HG02938 (cell line): ENCODE results near the gene DUOX2.
"Not testable (repeated sequence)": the region's sequence is repeated elsewhere in the genome, so short reads cannot be mapped to it uniquely, and the experiment has no call there.

Experiments
- ATAC-seq: cut with Tn5 transposase; IDR thresholded peaks from one replicate; pipeline ENCODE4 v1.9.1; 2021; ENCODE audit warnings: mild to moderate bottlenecking, moderate library complexity; ENCODE audit not compliant: unreplicated experiment

The DUOX2 gene

GRCh38 chr15:45139770-45140169 lies 25.8 kb upstream of the DUOX2 start:
- no peak for ATAC-seq

- ATAC-seq, result no peak
Observed at GRCh38 chr15:45138814-45139765, 25.1 kb upstream of the DUOX2 start.

GRCh38 chr15:45137703-45138102 lies 23.7 kb upstream of the DUOX2 start:
- no peak for ATAC-seq

DNA sequence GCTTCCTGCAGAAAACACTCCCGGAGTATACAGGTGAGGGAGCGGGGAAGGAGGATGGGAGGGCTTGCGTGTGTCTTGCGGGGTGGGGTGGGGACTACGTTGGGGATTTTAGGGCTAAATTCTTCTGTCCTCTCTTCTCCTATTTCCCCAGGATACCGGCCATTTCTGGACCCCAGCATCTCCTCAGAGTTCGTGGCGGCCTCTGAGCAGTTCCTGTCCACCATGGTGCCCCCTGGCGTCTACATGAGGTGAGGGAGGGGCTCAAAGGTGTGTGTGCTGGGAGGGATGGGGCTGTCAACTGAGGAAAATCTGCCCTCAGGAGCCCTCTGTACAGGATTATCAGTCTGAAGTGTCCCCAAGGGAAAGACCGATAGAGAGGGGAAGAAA lies 22.4 kb upstream of the DUOX2 start:
- ATAC-seq, result no peak

DNA sequence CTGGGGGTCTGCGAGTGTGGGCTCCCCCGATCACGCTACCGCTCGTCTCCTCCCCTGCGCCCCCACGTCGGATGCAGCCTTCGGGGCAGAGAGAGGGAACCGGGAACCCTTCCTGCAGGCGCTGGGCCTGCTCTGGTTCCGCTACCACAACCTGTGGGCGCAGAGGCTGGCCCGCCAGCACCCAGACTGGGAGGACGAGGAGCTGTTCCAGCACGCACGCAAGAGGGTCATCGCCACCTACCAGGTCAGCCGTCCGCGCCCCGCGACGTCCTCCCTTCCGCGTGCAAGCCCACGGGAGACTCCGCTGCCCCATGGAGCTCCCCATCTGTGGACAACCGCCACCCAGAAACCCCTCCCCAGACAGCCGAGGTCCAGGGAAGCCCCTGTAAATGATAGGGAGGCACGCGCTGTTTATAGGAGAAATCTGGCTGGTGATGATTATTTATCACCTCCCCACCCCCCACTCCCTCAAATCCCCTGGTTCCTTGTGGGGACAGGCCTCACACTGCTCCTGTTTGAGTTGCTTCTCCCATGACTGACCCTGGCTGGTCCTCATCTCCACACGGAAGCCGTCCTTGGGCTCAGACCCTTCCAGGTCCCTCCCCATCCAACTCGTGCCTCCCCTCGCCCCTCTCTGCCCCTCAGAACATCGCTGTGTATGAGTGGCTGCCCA lies 21.9 kb upstream of the DUOX2 start:
- not testable (repeated sequence) for ATAC-seq

GRCh38 chr15:45134682-45135604 lies 21.0 kb upstream of the DUOX2 start:
- no peak for ATAC-seq

- ATAC-seq, result no peak
Observed at GRCh38 chr15:45134046-45134445, 20.1 kb upstream of the DUOX2 start.

DNA sequence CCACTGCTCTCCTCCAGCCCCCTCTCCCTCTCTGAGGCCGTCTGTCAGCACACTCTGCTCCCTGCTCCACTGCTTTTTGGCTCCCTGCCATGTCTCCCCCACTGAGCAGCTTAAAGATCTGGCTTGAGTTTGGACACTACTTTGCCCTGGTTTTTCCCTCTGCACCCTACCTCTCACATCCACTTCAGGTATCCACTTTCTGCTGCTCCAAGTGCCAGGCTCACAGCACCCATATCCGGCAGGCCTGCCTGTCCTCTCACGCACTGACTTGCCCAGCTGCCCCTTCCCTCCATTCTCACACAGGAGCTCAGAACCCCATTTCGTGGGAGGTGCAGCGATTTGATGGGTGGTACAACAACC lies 19.6 kb upstream of the DUOX2 start:
- ATAC-seq, result no peak

GRCh38 chr15:45132844-45133560 lies 19.0 kb upstream of the DUOX2 start:
- no peak for ATAC-seq

- ATAC-seq, result no peak
Observed at GRCh38 chr15:45131510-45131909, 17.5 kb upstream of the DUOX2 start.

DNA sequence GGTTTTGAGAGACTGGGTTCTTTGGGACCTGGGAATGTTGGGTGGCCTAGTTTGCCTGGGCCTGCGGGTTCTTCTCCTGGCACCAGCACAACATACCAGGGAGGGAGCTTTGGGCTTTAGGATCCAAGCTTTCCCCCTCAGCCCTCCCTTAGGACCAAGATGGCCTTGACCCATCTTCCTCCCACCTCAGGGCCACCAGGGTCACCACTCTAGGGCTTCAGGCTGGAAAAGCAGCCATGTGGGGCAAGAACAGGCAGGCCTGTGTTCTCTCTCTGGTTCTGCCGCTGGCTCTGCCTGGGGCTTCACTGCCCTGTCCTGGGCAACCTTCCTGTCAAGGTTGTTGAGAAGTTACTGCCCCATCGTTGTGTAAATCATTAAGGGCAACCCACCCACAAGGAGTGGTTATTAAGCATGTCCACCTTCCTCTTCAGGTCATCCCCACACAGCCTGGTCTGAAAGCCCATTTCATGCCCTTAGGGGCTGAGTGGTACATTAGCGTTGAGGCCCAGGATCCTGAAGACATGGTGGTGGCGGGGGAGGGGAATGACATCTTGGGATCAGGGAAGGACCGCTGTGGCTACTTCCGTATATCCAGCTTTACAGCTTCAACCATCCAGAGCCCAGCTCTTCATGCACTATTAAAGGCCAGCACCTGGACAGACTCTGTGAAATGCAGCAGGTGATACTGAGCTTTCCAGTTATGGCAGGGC lies 16.5 kb upstream of the DUOX2 start:
- no peak for ATAC-seq

- no peak for ATAC-seq
Observed at GRCh38 chr15:45129651-45130129, 15.7 kb upstream of the DUOX2 start, which contains the start of the genes DUOX1 and DUOXA1. TSS of gene DUOX1 (plus strand) at chr15:45129994. CDS start at chr15:45131967, 1,973 bp downstream. TSS of gene DUOXA1 (minus strand) at chr15:45129879. CDS start at chr15:45123014, 6,865 bp downstream.

- ATAC-seq, result no peak
Observed at GRCh38 chr15:45128971-45129639, 15.1 kb upstream of the DUOX2 start.

DNA sequence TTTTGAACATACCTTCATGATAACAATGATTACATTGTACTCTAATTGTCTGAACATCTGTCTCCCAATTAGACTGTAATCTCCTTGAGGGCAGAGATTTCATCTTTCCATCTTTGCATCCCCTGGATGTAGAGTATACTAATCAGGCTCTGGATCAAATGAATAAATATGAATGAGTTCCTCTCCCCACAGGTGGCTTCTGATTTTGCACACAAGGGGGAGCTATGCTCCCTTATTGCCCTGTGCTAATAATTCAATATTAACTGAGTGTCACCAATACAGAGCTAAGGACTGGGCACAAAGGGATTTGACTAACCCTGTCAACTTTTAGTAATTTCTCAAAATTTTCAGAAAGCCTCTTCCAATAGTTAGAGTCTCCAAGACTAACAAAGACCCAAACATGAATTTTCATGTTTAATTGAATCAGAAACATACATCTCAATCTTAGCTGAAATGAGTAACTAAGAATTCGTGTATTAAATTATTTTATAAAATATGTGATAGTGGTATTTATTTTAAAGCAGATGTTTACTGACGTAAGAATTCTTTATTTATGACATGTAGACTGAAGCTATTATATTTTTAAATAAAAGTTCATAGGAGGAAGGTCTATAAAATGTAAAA lies 12.7 kb upstream of the DUOX2 start:
- no peak for ATAC-seq

DNA sequence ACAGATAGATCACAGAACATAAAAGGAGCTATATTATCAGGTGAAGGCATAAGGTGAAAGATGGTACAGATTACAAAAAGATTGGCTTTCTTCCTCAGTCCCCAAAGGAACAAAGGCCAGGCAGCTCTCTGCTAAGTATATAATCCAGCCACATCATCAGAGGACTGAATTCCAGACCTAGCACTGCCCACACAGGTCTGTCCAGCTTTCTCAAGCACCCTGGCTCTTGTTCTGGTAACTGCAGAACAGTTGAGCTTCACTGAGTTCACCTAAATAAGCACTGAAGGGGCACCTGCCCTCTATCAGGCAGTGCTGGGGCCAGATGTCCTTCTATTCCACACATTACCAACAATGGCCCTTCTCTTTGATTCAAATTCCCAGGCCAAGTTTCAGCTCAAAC lies 9.4 kb upstream of the DUOX2 start:
- ATAC-seq, result no peak

- no peak for ATAC-seq
Observed at GRCh38 chr15:45122719-45123118, 8.7 kb upstream of the DUOX2 start.

DNA sequence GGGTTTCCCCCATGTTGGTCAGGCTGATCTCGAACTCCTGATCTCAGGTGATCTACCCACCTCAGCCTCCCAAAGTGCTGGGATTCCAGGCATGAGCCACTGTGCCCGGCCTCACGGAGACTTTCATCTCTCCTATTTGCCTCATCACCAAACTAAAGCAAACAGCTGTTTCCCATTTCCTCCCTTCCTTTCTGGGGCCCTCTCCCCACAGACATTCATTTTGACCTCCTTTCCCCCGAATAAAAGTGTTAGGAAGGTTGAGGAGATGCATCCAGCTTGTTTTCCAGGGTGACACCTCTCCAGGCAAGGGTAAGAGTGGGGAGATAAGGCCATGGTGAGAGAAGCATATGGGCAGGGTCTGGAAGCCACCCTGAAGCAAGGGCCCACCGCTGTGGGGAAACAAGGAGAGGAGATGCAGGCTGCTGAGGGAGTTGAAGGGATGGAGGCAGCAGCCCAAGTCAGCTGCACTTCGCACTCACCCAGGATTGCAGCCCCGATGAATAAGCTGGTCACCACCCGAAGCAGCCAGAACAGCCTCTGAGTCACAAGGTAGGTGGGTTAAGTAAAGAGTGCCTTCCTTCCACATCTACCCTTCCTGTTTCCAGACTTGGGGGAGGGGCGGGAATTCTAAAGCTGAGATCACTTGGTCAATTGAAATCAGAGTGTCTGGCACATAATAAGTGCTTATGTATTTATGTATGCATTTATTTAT lies 7.9 kb upstream of the DUOX2 start:
- no peak for ATAC-seq

DNA sequence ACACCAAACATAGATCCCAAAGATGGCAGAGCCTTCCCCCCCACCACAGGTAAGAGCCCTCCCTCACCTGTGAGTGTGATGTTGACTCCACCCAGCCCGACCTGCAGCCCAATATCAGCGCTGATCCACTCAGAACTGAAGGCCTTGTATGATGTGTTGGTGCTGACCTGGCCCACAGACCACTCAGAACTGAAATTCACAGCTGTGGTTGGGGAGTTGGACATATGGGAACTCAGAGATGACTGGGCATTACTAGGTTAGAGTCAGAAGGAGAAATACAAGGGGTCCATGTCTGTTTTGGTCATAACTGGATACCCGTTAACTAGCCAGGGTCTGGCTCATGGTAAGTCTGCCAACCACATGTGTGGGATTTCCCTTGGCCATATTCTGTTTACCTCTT lies 7.0 kb upstream of the DUOX2 start:
- ATAC-seq, result no peak
